HG02885 (cell line): ENCODE data around the gene MYO1D.
"Not testable (repeated sequence)": the region's sequence is repeated elsewhere in the genome, so short reads cannot be mapped to it uniquely, and the experiment has no call there.

ENCODE experiments used
- ATAC-seq: cut with Tn5 transposase; IDR thresholded peaks from one replicate; pipeline ENCODE4 v1.9.1; 2021; ENCODE audit warnings: mild to moderate bottlenecking; ENCODE audit not compliant: unreplicated experiment, poor library complexity

MYO1D gene

DNA sequence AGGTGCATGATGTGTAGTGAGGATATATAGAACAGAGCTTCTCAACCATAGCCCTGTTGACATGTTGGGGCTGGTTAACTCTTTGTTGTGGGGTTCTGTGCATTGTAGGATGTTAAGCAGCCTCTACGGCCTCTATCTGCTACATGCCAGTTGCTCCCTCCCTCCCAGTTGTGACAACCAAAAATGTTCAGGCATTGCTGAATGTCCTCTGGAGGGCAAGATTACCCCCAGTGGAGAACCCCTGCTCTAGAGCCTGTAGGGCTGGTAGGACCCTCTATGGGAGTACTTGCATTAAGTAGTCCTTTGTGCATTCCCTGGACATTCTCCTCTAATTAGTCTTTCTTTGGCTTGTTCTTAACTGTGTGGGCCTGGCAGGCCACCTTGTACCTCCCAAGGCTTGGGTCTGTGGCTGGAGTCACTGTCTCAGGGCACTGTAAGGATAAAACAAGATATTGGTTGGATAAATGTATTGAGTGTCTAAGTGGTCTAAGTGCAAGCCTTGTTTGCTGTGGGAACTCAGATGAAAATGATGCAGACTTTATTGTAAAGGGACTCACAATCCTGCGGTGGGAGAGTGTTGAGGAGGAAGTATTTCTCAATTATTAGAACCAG is 19.8 kb upstream of the MYO1D start:
- no peak for ATAC-seq

DNA sequence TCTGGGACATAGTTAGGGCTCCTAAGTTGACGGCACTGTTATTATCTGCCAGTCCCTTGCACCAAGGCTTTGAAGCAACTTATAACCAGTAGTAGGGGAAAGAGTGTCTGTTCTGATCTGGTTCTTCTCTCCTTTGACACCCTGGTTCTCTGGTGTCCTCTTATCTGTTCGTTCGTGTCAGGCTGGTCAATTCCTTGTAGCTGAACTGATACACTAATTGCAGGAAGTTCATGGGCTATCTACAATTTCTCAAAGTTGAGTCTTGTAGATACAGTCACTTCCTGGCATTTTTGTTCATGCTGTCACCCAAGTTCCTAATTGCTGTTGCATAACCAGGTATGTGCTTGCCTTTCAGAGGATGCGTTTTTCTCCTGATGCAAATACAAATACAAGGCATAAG is 17.3 kb upstream of the MYO1D start:
- ATAC-seq, result no peak

DNA sequence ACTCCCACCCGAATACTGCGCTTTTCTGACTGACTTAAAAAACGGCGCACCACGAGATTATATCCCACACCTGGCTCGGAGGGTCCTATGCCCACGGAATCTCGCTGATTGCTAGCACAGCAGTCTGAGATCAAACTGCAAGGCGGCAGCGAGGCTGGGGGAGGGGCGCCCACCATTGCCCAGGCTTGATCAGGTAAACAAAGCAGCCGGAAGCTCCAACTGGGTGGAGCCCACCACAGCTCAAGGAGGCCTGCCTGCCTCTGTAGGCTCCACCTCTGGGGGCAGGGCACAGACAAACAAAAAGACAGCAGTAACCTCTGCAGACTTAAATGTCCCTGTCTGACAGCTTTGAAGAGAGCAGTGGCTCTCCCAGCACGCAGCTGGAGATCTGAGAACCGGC is 10.5 kb upstream of the MYO1D start:
- not testable (repeated sequence) for ATAC-seq

DNA sequence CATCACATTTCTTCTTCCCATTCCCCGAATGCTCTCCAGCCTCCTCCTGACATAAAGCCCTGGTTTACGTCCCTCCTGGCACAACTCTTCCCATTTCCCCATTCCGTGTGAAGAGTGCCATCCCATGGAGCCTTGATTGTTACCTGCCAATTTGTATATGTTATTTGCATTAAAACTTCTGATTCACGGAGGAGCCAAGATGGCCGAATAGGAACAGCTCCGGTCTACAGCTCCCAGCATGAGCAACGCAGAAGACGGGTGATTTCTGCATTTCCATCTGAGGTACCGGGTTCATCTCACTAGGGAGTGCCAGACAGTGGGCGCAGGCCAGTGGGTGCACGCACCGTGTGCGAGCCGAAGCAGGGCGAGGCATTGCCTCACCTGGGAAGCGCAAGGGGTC is 10.0 kb upstream of the MYO1D start:
- ATAC-seq, result not testable (repeated sequence)

DNA sequence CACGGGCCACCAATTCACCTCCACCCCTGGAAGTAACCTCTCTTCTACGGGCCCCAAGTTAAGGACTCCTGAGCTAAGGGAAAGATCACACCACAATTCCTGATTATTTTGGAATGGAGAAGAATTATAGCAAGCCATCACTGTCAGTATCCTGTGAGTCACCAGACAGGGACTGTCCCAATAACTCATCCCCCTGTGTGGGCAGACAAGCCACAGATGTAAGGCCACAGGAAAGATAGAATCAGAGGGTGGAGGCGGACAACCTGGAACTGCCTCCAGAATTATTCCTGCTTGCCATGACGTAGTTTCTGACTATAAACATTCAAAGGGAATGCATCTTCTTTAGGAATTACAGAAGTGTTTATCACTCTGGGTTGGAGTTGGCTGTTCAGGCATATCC is 5.8 kb upstream of the MYO1D start:
- no peak for ATAC-seq

DNA sequence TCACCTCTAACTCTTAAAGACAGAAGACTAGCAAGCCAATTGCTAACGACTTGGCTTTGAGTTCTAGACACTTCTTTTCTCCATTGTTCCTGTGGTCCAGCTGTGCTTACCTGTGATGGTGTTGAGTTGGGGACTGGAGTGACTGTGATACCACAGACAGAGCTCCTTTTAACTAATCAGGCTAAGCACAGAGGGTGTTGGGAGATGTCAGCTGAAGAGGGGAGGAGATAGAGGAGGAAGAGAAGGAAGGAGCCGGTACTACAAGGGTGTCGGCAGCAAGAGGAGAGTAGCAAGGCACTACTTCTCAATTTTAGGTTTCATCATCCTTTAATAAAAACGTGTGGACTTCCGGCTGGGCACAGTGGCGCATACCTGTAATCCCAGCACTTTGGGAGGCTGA is 5.1 kb upstream of the MYO1D start:
- no peak for ATAC-seq

DNA sequence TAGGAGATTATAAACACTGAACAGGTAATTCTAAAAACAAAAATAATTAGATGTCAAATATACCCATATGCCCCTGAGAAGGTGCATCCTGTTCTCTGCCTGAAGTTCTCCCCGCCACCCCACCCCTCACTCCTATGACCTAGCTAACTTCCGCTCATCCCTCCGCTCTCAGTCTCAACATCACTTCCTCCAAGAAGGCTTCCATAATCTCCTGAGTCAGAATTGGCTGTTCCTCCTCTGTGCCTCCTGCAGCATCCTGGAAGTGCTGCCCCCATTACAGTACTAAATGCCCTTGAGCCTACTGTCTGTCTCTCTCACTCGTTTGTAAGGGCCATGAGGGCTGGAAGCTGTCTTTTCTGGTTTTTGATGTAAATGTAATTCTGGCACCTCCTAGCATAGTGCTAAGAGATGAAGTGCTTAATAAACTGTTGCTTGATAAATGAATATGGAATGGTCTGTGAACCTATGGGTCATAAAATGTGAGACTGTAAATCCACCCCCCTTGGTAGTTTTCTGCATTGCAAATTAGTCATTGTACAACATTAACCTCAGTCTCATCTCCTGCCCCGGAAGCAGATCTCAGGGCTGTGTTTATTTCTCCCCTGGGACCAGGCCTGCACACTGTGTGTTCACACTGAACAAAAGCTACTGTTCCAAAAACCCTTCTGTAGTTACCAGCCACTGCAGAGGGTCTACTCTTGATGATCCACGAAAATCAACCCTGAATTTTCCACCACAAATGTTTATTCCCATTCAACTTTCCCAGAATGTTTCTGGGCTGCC is 3.9 kb upstream of the MYO1D start:
- ATAC-seq, result no peak

DNA sequence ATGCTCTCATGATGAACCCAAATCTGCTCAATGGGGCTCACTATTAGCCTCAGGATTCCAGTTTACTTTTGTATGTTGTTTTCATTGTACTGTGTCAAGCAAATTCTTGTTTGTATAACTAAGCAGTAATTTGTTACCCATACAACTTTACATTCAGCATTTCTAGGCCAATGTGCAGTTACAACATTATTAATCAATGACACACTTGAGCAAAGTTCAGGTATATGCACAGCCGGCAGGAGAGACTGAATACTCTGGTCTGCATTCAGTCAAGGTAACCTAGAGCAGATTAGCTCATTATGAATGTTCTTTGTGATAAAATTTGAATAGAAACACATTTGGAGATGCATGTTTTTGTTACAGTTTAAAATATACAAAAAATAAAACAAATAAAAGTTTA is 2.2 kb upstream of the MYO1D start:
- no peak for ATAC-seq

DNA sequence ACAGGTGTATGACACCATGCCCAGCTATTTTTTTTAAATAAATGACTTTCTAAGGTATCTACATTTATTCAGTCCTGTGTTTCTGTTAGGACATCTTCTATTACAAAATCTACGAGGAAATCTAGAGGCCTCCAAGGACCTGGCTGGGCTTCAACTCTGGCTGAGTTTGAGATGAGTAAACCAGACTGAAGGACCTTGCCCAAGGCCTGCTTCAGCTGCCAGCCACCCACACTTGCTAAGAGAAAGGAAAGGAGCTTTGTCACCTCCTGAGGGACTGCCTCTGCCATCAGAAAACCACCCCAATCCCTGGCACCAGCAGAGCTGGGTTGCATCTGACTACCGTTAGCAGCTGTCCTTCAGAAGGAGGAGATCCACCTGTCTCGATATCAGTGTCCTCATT is 1.3 kb upstream of the MYO1D start:
- no peak for ATAC-seq

DNA sequence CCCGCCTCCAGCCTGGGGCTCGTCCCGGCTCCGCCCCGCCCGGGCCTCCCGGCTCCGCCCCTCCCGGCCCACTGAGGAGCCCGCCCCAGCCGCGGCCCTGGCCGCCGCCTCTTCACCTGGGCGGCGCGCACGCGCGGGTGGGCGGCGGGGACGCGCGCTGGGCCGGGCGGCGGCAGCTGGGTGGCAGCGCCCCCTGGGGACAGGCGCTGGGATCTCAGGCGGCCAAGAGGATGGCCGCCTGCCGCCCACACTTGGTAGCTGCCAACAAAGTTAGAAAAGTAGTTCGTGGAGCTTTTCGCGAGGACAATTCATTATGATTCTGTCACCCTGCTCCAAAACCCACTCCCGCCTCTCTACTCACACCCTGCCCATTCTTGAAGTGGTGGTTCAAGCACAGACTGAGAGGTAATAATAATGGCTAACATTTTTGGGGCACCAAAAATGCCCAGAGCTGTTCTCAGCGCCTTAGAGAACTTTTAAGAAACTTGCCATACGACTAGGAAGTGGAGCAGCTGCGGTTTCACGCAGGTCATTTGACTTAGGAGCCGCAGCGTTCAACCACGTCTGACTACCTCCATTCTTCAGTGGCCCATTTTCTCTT is 340 bp upstream of the MYO1D start:
- peak; percentile 88 for ATAC-seq

DNA sequence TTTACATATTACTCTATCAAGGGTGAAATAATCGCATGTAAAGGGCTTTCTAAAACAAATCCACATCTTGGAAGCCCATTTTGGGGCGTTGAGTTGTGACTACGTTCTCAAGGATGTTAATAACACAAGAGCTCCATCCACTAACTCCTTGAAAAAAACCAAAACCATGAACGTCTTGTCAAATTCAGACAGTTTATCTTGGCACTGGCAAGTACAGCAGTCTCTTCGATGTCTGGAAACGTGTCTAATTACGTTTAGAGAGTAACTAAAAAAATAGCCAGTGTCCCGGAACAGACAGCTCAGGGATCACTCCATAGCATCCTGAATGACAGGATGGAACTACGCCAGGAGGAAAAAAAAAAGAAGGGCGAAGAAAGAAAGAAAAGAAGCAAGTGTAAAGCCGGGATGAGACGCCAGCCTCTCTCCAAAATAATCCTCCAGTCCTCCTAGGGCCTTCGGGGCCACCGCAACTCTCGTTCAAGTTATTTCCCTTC is 954 bp downstream of the MYO1D start:
- no peak for ATAC-seq

DNA sequence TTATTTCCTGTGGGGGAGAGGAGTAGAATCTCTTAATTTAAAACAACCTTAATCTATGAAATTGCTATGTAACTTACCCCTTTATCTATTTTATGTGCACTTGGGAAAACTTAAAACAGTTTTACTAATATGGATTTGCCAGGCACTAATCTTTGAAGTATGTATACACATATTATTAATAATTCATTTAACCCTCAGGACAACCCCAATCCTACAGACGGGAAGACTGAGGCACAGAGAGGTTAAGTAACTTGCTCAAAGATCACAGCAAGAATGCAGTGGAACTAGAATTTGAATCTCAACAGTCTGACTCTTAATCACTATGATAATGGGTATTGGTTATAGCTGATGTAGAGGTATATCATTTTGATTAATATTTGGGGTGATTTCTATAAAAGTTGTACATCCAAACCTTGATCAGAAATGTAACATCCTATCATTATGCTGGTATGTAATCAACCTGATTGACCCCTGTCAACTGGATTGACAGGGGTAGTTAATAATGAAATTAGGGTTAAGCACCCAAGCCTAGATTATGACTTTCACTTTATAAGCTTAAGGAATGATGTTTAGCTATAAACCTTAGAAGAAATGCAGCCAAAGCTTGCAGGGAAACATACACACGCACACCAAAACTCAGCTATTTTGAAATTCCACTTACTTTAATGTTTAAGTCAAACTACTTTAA is 1.6 kb downstream of the MYO1D start:
- ATAC-seq, result no peak

DNA sequence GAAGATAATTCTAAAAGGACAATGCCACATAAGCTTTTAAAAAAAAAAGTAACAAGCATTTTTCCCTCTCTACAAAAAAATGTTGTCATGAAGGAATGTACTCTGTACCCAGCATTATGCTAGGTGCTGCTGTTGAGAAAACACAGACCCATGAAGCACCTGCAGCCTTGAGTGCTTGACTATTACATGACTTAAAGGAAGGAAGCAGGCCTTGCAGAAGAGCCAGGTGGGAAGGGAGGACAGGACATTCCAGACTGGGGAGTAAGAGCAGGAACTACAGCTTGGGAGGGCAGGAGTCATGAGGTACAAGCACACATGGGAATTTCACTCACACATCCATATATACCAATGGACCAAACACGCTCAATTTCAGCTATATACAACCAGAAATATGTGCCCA is 3.8 kb downstream of the MYO1D start:
- ATAC-seq, result no peak

DNA sequence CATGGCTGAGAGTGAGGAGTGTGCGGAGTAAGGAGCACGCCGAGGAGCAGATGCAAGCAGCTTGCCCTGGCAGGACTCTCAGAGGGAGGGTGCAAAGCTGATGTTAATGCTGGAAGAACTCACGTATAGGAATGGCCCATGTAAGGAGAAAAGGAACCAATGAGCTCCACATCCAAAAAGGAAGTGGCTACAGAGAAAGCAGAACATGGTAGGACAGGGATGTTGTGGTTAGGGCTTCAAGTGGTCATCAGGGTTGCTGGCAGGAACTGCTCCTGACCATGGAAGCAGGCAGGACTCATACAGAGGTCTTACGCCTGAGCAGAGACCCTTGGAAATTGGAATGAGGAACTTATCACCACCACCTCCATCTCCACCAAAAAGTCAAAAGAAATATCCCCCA is 5.2 kb downstream of the MYO1D start:
- ATAC-seq, result no peak

DNA sequence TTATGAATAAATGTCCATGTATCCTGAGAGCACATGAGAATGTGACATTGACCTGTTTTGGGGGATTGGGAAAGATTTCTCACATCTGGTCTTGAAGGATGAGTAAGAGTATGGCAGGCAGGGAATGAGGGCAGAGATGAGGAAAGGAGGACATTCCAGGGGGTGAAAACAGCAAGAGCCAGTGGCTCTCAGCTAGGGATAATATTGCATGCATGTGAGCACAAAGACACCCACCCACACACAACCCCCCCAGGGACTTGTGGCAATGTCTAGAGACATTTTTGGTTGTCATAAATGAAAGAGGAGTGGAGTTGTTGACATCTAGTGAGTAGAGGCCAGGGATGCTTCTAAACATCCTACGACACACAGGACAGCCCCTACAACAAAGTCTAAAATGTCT is 6.0 kb downstream of the MYO1D start:
- ATAC-seq, result no peak

DNA sequence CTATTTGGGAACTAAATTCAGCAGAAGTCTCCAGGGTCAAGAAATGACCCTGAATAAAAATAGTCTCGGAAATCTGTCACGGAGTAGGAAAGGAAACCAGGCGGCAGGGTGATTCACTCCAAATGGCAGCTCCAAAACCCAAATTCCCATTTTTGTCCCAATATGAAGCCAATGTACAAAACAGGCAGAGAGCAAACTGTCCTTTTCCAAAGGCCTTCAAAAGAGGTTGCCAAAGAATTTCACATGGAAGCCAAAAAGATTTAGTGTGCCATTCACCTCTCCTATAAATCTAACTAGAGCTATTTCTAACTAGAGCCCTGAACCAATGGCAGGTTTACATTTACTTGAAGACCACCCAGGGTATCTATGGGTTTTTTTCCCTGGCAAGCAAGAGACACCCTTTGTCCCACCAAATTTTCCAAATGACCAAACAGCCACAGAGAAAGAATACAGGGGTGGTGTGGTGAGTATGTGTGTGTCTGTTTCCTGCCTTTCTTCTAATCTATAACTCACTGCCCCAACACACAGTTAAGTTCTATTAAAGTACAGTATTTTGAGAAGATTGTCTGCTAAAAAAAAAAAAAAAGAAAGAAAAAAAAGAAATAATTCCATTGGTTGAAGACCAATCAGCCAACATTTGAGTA is 6.8 kb downstream of the MYO1D start:
- ATAC-seq, result no peak

DNA sequence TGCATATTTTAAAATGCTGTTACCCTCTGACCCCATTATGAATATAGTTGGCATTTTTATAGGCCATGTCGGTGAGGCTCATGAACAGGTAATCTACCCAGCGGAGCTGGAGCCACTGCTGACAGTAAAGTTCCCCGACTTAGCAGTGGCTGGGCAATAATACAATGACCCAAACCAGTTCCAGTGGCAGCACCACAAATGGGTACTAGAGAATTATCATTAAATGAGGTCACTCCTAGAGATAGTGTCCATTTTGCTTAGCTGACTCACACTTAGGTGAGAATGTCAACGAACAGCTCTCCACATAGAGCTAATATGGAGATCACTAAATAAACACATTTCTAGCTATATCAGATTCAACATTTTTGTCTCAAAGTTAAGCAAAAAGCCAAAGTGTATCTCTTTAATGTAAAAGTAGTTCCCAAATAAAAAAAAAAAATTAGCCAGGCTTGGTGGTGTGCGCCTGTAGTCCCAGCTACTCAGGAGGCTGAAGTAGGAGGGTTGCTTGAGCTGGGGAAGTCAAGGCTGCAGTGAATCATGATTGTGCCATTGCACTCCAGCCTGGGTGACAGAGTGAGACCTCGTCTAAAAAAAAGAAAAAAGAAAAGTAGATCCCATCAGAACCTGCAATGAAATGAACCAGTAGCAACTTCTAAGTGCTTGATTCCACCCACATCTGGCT is 7.4 kb downstream of the MYO1D start:
- ATAC-seq, result no peak

DNA sequence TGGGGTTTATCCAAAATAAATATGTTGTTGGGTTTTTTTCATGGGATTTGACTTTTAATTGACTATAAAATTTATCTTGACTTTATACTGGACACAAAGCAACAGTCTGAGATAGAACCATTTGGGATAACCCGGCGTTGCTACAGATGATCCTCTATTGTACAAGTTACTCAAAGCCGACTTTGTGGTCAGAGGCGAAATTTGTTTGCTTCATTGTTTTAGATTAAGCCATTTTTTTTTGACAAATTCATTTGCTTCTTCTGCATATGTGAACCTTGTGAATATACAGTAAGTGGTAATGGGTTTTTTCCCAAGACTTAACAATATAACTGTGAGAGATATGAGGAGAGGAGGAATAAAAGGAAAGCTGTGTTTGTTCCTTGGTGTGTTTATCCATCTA is 11.8 kb downstream of the MYO1D start:
- no peak for ATAC-seq

DNA sequence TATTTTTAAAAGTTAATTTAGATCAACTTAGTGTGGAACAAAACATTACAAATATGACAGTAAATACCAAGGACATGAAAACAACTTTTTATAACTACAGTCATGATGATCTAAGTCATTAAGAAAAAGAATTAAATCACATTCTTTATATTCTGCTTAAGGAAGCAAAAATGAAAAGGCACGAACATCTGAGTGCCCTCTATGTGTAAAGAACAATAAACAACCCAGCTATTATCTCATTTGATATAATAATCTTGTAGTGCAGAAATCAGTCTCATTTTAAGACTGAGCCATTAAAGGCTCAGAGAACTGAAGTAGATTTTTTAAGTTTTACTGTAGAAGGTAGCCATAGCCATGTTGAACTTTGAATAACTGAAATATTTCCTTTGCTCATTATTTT is 13.4 kb downstream of the MYO1D start:
- no peak for ATAC-seq

DNA sequence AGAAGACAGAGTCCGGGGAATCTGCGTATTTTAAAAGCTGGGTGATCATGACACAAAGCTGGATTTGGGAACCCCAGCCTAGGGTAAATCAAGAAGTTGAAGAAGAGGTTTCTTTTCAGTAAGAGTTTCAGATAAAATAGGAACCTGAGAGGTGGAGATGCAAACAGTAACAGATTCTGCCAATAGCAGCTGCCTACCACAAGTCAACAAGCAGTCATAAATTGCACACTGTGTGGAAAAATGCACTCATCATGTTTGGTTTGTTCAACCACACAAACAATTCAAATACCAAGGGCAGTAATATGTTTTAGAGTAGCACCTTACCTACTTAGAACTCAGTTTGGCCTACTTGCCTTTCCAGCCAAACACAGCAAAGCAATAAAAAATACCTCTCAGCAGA is 14.0 kb downstream of the MYO1D start:
- ATAC-seq, result no peak
